HEK293T (cell line): Measurements from ENCODE around the gene CLEC18B.

Experiments
- BHLHE40 ChIP-seq: fragments of 450-650 bp; IDR thresholded peaks from 2 replicates; pipeline ENCODE4 v1.6.1; 2016; ENCODE audit warnings: mild to moderate bottlenecking, moderate library complexity, borderline replicate concordance
- FOXK2 ChIP-seq: fragments of 450-650 bp; IDR thresholded peaks from 2 replicates; pipeline ENCODE4 v1.6.1; 2016; ENCODE audit warnings: mild to moderate bottlenecking
- FOXM1 ChIP-seq: fragments of 450-650 bp; IDR thresholded peaks from 2 replicates; pipeline ENCODE4 v1.6.1; 2017; ENCODE audit warnings: mild to moderate bottlenecking, borderline replicate concordance
- PKNOX1 ChIP-seq: fragments of 450-650 bp; IDR thresholded peaks from 2 replicates; pipeline ENCODE4 v1.6.1; 2016

GRCh38 chr16:74372953-74373846, 48.1 kb downstream of the CLEC18B start:
- TF ChIP-seq FOXM1 (no peak), PKNOX1 (no peak), BHLHE40 (no peak), FOXK2 (no peak)
